HG03520 (cell line): ENCODE data around the gene COL6A1.
"Not testable (repeated sequence)": the region's sequence is repeated elsewhere in the genome, so short reads cannot be mapped to it uniquely, and the experiment has no call there.

ENCODE experiments used
- ATAC-seq: cut with Tn5 transposase; IDR thresholded peaks from one replicate; pipeline ENCODE4 v1.9.1; 2021; ENCODE audit warnings: mild to moderate bottlenecking, moderate library complexity; ENCODE audit not compliant: unreplicated experiment

The COL6A1 gene

GRCh38 chr21:45966791-45967394 is 14.7 kb upstream of the COL6A1 start:
- no peak for ATAC-seq

GRCh38 chr21:45969921-45970673 is 11.5 kb upstream of the COL6A1 start:
- ATAC-seq: no peak

GRCh38 chr21:45970674-45971615 is 10.6 kb upstream of the COL6A1 start:
- ATAC-seq: no peak

- no peak for ATAC-seq
Measured at GRCh38 chr21:45971616-45972352, 9.8 kb upstream of the COL6A1 start.

GRCh38 chr21:45972353-45972715 is 9.2 kb upstream of the COL6A1 start:
- no peak for ATAC-seq

GRCh38 chr21:45972716-45973474 is 8.7 kb upstream of the COL6A1 start:
- no peak for ATAC-seq

GRCh38 chr21:45973475-45974072 is 8.0 kb upstream of the COL6A1 start:
- ATAC-seq: no peak

GRCh38 chr21:45974073-45975019 is 7.2 kb upstream of the COL6A1 start:
- no peak for ATAC-seq

- no peak for ATAC-seq
Measured at GRCh38 chr21:45975020-45975666, 6.4 kb upstream of the COL6A1 start.

- not testable (repeated sequence) for ATAC-seq
Measured at GRCh38 chr21:45975667-45976409, 5.7 kb upstream of the COL6A1 start.

GRCh38 chr21:45976701-45977311 is 4.8 kb upstream of the COL6A1 start:
- no peak for ATAC-seq

GRCh38 chr21:45977396-45977795 is 4.2 kb upstream of the COL6A1 start:
- no peak for ATAC-seq

- ATAC-seq: no peak
Measured at GRCh38 chr21:45979141-45979631, 2.4 kb upstream of the COL6A1 start.

- ATAC-seq: no peak
Measured at GRCh38 chr21:45979651-45980050, 1.9 kb upstream of the COL6A1 start.

GRCh38 chr21:45980271-45980670 is 1.3 kb upstream of the COL6A1 start:
- ATAC-seq: no peak

GRCh38 chr21:45980697-45981096 is 873 bp upstream of the COL6A1 start:
- ATAC-seq: no peak
